ENCODE data around the gene PTGES.

The PTGES gene

GRCh38 chr9:129740666-129741464 lies 12.0 kb downstream of the PTGES start:
- no peak for DNase-seq

DNA sequence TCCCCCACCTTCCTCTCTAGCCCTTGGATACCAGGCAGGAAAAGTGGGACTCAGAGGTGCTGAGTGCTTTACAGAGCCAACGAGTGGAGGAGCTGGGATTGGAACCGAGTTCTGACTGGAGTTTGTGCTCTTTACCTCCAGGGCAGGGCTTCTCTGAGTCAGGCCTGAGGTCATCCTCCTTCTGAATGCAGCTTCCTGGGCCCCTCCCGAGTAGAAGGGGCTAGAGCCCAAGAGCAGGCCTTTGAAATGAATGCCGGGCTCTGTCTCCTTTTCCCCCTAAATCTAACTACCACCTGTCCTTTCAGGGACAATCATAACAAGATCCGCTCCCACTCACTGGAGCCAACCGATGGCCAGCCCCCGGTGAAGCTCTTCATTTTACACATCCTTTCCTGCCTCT lies 12.7 kb downstream of the PTGES start:
- DNase-seq = no peak

- DNase-seq = no peak
Observed at GRCh38 chr9:129739432-129739831, 13.4 kb downstream of the PTGES start.

DNA sequence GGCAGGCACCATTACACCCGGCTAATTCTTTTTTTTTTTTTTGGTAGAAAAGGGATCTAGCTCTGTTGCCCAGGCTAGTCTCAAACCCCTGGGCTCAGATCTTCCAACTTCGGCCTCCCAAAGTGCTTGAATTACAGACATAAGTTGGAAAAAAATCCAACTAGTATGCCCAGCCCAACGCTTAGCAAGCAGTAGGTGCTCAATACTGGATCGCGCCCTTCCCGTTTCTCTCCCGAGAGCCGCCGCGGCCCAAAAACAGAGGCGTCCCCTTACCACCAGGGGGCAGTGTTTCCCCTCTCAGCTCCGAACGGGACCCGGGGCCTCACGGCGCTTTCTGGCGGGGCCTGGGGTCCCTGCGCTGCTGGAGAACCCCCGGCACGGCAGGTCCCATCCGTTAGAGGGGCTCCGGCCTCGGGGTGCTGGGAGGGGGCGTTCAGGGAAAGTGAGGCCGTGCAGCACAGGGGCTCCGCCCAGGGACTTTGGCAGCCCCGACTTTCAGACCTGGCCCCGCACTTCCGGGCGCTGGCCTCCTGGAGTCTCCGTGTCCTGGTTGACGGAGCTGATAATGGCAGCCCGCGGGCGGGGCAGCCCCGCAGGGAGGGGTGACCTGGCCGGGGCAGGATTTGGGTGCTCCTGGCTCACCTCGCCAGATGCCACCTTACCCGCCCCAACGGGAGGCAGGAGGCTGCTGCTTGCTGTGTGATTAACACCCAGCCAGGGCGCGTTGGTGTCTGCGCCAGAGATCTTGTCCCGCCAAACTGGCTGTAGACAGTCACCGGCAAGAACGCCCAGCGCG lies 15.2 kb downstream of the PTGES start:
- peak; percentile 86 for DNase-seq

- DNase-seq = no peak
Observed at GRCh38 chr9:129736334-129736733, 16.5 kb downstream of the PTGES start.

DNA sequence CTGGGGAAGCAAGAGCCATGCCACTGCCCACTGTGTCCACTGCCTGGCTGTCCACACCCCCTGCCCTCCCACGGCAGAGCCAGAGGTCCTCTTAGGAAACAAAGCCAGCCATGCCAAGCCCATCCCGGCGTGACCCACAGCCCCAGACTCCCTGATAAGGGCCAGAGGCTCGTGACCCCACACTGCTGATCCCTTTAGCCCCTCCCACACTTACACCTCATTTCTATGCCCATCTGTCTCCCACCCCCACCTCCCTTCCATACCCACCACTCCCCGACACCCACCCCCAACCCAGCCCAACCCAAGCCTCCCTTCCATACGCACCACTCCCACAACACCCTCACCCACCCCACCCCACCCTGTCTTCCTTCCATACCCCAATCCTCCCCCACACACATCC lies 17.3 kb downstream of the PTGES start:
- no peak for DNase-seq

- no peak for DNase-seq
Observed at GRCh38 chr9:129733632-129733953, 19.2 kb downstream of the PTGES start.

DNA sequence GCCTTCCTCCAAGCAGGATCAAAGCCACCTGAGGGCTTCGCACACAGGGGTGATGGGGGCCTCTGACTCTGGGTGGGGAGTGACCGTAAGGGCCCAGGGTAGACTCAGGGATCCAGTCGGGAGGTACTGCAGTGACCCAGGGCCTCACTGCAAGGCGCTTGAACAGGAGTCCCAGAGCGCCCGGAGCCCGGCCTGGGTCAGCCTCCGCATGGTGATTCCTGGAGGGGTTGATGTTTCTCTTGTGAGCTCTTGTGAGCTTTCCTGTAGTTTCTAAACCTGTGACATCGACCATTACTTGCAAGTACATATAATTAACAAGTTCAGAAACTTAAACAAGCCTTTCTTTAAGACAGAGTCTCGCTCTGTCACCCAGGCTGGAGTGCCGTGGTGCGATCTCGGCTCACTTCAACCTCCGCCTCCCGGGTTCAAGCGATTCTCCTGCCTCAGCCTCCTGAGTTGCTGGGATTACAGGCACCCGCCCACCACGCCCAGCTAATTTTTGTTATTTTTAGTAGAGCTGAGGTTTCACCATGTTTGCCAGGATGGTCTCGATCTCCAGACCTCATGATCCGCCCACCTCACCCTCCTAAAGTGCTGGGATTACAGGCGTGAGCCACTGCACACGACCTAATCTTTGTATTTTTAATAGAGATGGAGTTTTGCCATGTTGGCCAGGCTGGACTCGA lies 19.8 kb downstream of the PTGES start:
- DNase-seq = no peak

DNA sequence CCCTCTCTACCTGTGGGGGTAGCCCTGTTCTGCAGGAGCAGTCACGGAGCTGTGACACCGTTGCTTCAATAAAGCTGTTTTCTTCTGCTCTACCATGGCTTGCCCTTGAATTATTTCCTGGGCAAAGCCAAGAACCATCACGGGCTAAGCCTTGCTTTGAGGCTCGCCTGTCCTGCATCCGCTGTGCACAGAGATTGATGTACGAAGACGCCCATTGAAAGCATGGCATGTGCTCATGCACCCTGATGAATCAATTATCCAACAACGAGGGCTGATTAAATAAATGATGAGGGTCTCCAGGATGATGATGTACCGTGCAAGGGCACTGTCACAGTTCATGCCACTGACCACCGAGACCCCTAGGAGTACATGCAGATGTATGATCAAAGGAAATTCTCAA lies 20.7 kb downstream of the PTGES start:
- no peak for DNase-seq

- no peak for DNase-seq
Observed at GRCh38 chr9:129731477-129732085, 21.3 kb downstream of the PTGES start.

DNA sequence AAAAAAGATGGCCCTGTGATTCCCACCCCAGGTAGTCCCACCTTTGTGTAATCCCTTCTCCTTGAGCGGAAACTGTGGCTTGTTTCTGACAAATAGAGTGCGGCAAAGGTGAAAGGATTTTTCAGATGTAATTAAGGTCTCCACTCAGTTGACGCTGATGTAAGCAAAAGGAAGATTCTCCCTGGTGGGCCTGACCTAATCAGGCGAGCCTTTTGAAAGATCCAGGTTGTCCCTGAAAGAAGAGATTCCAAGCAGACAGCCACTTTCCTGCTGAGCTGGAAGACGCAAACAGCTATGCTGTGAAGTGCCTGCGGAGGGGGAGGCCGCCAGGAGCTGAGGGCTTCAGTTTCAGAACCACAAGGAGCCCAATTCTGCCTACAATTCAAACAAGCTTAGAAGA lies 24.1 kb downstream of the PTGES start:
- no peak for DNase-seq

DNA sequence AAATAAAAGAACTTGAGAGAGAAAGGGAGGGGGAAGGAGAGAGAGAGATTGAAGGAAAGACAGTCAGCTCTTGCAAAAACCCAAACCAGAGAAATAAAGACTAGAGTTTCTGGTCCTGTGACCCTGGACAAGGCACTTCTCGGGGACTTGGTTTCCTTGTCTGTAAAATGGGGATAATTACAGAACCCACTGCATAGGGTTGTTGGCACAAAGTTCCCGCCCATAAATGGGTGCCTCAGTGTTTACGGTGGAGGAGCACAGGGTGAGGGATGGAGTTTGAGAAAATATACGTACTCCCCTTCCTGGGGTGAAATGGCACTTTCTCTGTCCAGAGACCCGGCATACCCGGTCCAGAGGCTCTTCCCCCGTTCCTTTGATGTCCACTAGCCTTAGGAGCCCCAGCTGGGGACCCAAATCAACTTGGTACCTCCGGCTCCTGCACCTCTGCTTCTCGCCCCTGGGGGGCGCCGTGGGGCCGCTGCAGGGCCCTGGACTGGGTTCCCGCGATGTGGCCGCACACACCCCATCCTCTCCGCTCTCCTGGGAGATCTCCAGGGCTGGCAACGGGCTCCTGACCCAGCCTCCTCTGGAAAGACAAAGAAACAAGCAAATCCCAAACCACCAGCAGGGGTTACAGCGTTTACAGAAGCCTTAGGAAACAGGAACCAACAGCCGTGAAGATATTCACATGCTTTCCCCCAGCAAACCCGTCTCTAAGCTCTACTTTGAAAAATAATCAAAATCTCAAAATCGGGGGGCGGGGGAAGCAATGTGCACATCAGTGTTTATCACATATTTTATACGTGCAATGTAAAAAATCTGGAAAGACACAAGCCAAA lies 26.3 kb downstream of the PTGES start:
- peak; percentile 58 for DNase-seq

- no peak for DNase-seq
Observed at GRCh38 chr9:129725795-129726251, 27.0 kb downstream of the PTGES start.

- DNase-seq = no peak
Observed at GRCh38 chr9:129724456-129725190, 28.2 kb downstream of the PTGES start.

DNA sequence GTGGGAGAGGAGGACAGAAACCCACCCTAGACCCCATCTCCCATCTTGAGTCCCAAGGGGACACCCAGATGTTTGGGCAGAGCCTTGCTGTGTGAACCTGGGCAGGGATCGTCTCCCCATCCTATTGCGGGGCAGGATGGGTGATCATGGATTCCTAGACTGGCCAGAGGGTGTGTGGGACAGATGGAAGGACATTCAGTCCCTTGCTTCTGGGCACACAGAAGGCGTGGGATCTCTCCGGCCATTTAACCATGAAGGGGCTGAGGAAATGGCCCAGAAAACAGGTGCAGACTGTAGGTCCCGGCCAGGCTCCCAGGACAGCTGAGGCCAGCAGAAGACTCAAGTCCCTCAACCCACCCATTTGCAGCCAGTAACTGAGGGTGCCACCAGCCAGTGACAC lies 29.9 kb downstream of the PTGES start:
- DNase-seq = no peak

GRCh38 chr9:129720865-129721545 lies 31.8 kb downstream of the PTGES start:
- DNase-seq = no peak

- DNase-seq = no peak
Observed at GRCh38 chr9:129720181-129720864, 32.5 kb downstream of the PTGES start.

DNA sequence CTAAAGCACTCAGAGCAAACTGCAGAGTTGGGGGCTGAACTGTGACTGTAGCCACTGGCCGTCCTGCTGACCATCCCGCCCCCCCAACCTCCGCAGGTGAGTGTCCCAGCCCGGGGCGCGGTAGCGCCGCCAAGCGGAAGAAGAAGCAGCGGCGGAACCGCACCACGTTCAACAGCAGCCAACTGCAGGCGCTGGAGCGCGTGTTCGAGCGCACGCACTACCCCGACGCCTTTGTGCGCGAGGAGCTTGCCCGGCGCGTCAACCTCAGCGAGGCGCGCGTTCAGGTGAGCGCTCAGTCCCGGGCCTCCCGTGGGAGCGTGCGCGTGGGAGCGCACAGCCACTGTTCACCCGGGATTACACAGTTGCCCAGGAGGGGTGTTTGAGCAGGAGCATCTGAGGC lies 33.7 kb downstream of the PTGES start:
- no peak for DNase-seq

DNA sequence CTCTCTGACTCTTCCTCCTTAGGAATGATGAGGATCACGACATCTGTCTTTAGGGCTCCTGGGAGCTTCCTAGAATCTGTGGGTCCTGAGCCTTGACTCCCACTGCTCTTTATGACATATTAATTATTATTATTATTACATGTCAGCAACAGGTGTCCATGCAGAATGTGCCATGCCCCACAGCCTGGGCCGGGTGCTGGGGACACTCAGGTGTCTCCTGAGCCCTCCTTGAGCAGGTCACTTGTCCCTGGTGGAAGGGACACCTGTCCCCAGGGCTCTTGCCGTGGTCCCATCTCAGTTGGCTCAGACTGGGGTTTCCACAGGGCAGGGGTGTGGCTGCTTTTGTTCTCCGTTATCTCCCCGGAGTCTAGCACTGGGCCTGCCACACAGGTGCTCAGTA lies 34.2 kb downstream of the PTGES start:
- DNase-seq = no peak

- no peak for DNase-seq
Observed at GRCh38 chr9:129717991-129718390, 34.9 kb downstream of the PTGES start.

Measured in stimulated activated CD4-positive, alpha-beta T cell treated with anti-CD3 and anti-CD28 coated beads, Interleukin-12 subunit alpha, Interleukin-12 subunit beta, amount 100 ng/mL, for 4 hours (primary cell).